B cell (primary cell): ENCODE measurements around the gene NPAS3. TPM values are rescaled to one million over a fixed set of nuclear protein-coding genes. Genes with fewer than 3 reads are reported as not detected.

Source experiments
- ATAC-seq: fragments of 200-7000 bp; cut with Tn5 transposase; one replicate; pipeline ENCODE4 v1.10.0; 2021; ENCODE audit warnings: low read depth, mild to moderate bottlenecking, moderate number of reproducible peaks, moderate library complexity
- CTCF ChIA-PET: fragments of 350-600 bp; sonication (Branson Sonifier 250); formaldehyde crosslinking; loops from one replicate; lab custom pipeline; 2021; ENCODE audit warnings: antibody characterized with exemption, inconsistent platforms; lab: Charles Lee
- POLR2A ChIA-PET: fragments of 350-600 bp; sonication (Branson Sonifier 250); formaldehyde crosslinking; loops from one replicate; lab custom pipeline; 2021; ENCODE audit warnings: antibody characterized with exemption; lab: Charles Lee
- DNase-seq: peaks from one replicate; pipeline ENCODE4 v3.0.0; 2013
- H2AFZ ChIP-seq: 2 replicates; pipeline ENCODE4 v1.6.1; 2012; ENCODE audit warnings: mild to moderate bottlenecking, low read depth, low read length; ENCODE audit not compliant: insufficient read depth, poor library complexity, severe bottlenecking
- H3K27ac ChIP-seq, 2 donors: 1 replicate in 1 of 2; 2 replicates in 1 of 2; pipeline ENCODE4 v1.5.1; 2012 to 2013; ENCODE audit warnings: low read length in 2 of 2, mild to moderate bottlenecking in 2 of 2, moderate library complexity in 1 of 2
- H3K27me3 ChIP-seq, 4 experiments: fragments of 200-600 bp in 1 of 4; sonication (generic) in 1 of 4; replicated peaks in 1 of 4; 1 replicate in 2 of 4; 2 replicates in 2 of 4; pipeline versions ENCODE4 v1.6.1 to v1.7.0; 2013 to 2016; ENCODE audit warnings: low read length in 3 of 4, mild to moderate bottlenecking in 2 of 4, mixed read lengths in 1 of 4, moderate library complexity in 1 of 4; ENCODE audit not compliant: insufficient read depth in 4 of 4, control insufficient read depth in 3 of 4; ENCODE audit errors: control extremely low read depth in 1 of 4
- H3K36me3 ChIP-seq, 2 experiments: replicated peaks in 1 of 2; 1 replicate in 1 of 2; 2 replicates in 1 of 2; pipeline versions ENCODE4 v1.6.1 to v1.7.1; 2013; ENCODE audit warnings: low read length in 1 of 2; ENCODE audit not compliant: insufficient read depth in 2 of 2, control insufficient read depth in 1 of 2; ENCODE audit errors: control extremely low read depth in 1 of 2, extremely low read depth in 1 of 2
- H3K4me1 ChIP-seq, 2 donors: fragments of 200-600 bp in 1 of 2; sonication (generic) in 1 of 2; 1 replicate in 1 of 2; 2 replicates in 1 of 2; pipeline versions ENCODE4 v1.5.1 to v1.6.1; 2013 to 2017; ENCODE audit warnings: low read length in 2 of 2; ENCODE audit not compliant: control insufficient read depth in 2 of 2, insufficient read depth in 2 of 2
- H3K4me2 ChIP-seq: replicated peaks from 2 replicates; pipeline ENCODE3; 2012; ENCODE audit warnings: mild to moderate bottlenecking, low read depth, low read length; ENCODE audit not compliant: poor library complexity, severe bottlenecking
- H3K4me3 ChIP-seq, 5 experiments: fragments of 200-600 bp in 1 of 5; sonication (generic) in 1 of 5; 1 replicate in 3 of 5; 2 replicates in 2 of 5; pipeline versions ENCODE4 v1.5.1 to v1.7.0; 2011 to 2016; ENCODE audit warnings: low read length in 4 of 5, mild to moderate bottlenecking in 4 of 5, low read depth in 2 of 5, control low read depth in 1 of 5, moderate library complexity in 1 of 5; ENCODE audit not compliant: insufficient read depth in 1 of 5; ENCODE audit errors: control extremely low read depth in 1 of 5, extremely low read depth in 1 of 5
- H3K79me2 ChIP-seq: fragments of 200-600 bp; sonication (generic); one replicate; pipeline ENCODE4 v1.6.0; 2016; ENCODE audit warnings: low read length; ENCODE audit not compliant: control insufficient read depth, insufficient read depth
- H3K9ac ChIP-seq: fragments of 200-600 bp; sonication (generic); 2 replicates; pipeline ENCODE4 v1.6.1; 2017; ENCODE audit warnings: mild to moderate bottlenecking, low read length, moderate library complexity
- H3K9me3 ChIP-seq, 3 donors: one replicate each; pipeline versions ENCODE4 v1.6.1 to v1.7.1; 2013; ENCODE audit warnings: low read length in 2 of 3; ENCODE audit not compliant: control insufficient read depth in 2 of 3, insufficient read depth in 1 of 3; ENCODE audit errors: control extremely low read depth in 1 of 3
- H4K20me1 ChIP-seq: 2 replicates; pipeline ENCODE4 v1.6.0; 2012; ENCODE audit warnings: mild to moderate bottlenecking, low read length; ENCODE audit not compliant: insufficient read depth, control insufficient read depth, poor library complexity, severe bottlenecking
- H3K27ac Mint-ChIP-seq: one replicate; pipeline ENCODE4 v1.8.0; 2021; ENCODE audit warnings: mixed read lengths
- H3K27me3 Mint-ChIP-seq: one replicate; pipeline ENCODE4 v1.8.0; 2021; ENCODE audit warnings: mixed read lengths
- H3K4me1 Mint-ChIP-seq: one replicate; pipeline ENCODE4 v1.8.0; 2021; ENCODE audit warnings: mixed read lengths
- H3K4me3 Mint-ChIP-seq: one replicate; pipeline ENCODE4 v1.8.0; 2021; ENCODE audit warnings: mixed read lengths
- H3K9me3 Mint-ChIP-seq: one replicate; pipeline ENCODE4 v1.8.0; 2022; ENCODE audit warnings: mixed read lengths; ENCODE audit not compliant: insufficient read depth
- CTCF ChIP-seq: fragments of 200-600 bp; IDR thresholded peaks from one replicate; pipeline ENCODE4 v1.8.0; 2022; ENCODE audit warnings: antibody characterized with exemption, mild to moderate bottlenecking
- EZH2 ChIP-seq: IDR thresholded peaks from 2 replicates; pipeline ENCODE4 v1.6.1; 2012; ENCODE audit warnings: borderline replicate concordance, low read depth, mild to moderate bottlenecking, moderate library complexity, low read length; ENCODE audit not compliant: insufficient read depth, poor library complexity, severe bottlenecking
- WGBS: methylation state at CpG from one replicate; pipeline ENCODE4 v1.1.5; 2013; ENCODE audit warnings: missing lambda C conversion rate; ENCODE audit not compliant: insufficient coverage; 5-methylcytosine and 5-hydroxymethylcytosine counted together
- intact Hi-C: fragments of 100-400 bp; cut with micrococcal nuclease; formaldehyde crosslinking; loops from one replicate; pipeline ENCODE4 v1.10.0; 2022
- polyA plus RNA-seq: library from polyadenylated mRNA; depleted of rRNA; stranded (reverse); fragments of >200 nt; gene quantifications from 2 replicates; pipeline ENCODE4 v1.2.3, GENCODE V29; 2012
- total RNA-seq, 2 donors: library from RNA; stranded (reverse); fragments of 120-200 nt in 1 of 2; gene quantifications; 1 replicate in 1 of 2; 2 replicates in 1 of 2; pipeline versions ENCODE4 v1.2.3 to v1.2.4, GENCODE V29; 2013 to 2022

The NPAS3 gene
- total and polyA plus RNA-seq, 2 donors (not counting 1 experiment from before 2014, with no cell fraction given), result not detected

- no peak overlapping the region for H3K9ac ChIP-seq
- no peak overlapping the region for H3K27ac ChIP-seq
- no peak overlapping the region for H2AFZ ChIP-seq
- POLR2A ChIA-PET, result no interaction called here
- no peaks in the 10 kb centered on the region for H3K4me1 Mint-ChIP-seq
- no peaks in the 10 kb centered on the region for H3K9me3 ChIP-seq
- H3K4me1 ChIP-seq, result no peaks in the 10 kb centered on the region
- H3K4me2 ChIP-seq, result no peak overlapping the region
- no peak overlapping the region for H3K27ac Mint-ChIP-seq
- no peak overlapping the region for H3K4me3 Mint-ChIP-seq
- H3K27me3 ChIP-seq, result no peaks in the 10 kb centered on the region
- no peaks in the 10 kb centered on the region for H3K79me2 ChIP-seq
- no peak for ATAC-seq
- peaks cover 3% of the 10 kb centered on the region for H3K9me3 Mint-ChIP-seq
- 87% methylated on average over 3 of the region's 11 CpGs for WGBS
- no peaks in the 10 kb centered on the region for H3K36me3 ChIP-seq
- intact Hi-C loops, result no loop called here
- DNase-seq, result no peak
- no peak overlapping the region for H3K4me3 ChIP-seq
- TF ChIP-seq EZH2 (no peak), CTCF (no peak)
- CTCF ChIA-PET, result no interaction called here
- H4K20me1 ChIP-seq, result no peaks in the 10 kb centered on the region
- no peaks in the 10 kb centered on the region for H3K27me3 Mint-ChIP-seq
Observed at GRCh38 chr14:33331176-33331949, 392.7 kb downstream of the NPAS3 start.

- no peak for TF ChIP-seq CTCF
- no peak for TF ChIP-seq EZH2
- Mint-ChIP-seq H3K4me3 (no peak overlapping the region), H3K9me3 (peaks cover 7% of the 10 kb centered on the region), H3K27me3 (no peaks in the 10 kb centered on the region), H3K4me1 (no peaks in the 10 kb centered on the region), H3K27ac (no peak overlapping the region)
- Histone ChIP-seq H3K27me3 (no peaks in the 10 kb centered on the region), H3K4me3 (no peak overlapping the region), H3K36me3 (no peaks in the 10 kb centered on the region), H3K27ac (no peak overlapping the region), H3K9me3 (no peaks in the 10 kb centered on the region), H3K9ac (no peak overlapping the region), H3K4me2 (no peak overlapping the region), H3K79me2 (no peaks in the 10 kb centered on the region), H2AFZ (no peak overlapping the region), H4K20me1 (no peaks in the 10 kb centered on the region), H3K4me1 (no peaks in the 10 kb centered on the region)
- WGBS, result 92% methylated on average over 6 of the region's 6 CpGs
- CTCF ChIA-PET, result no interaction called here
- POLR2A ChIA-PET, result no interaction called here
- intact Hi-C loops, result no loop called here
- ATAC-seq, result no peak
- DNase-seq, result no peak
Observed at GRCh38 chr14:33332497-33332896, 393.8 kb downstream of the NPAS3 start.
